Sigmoid colon (tissue), 7 donors: ENCODE results near the gene CDH18. TPM values are rescaled to one million over a fixed set of nuclear protein-coding genes. Genes with fewer than 3 reads are reported as not detected.

Source experiments
- DNase-seq: peaks from one replicate; pipeline ENCODE4 v3.0.0-alpha.2; 2019
- H3K27ac ChIP-seq, 4 donors: fragments of 200-600 bp; sonication (generic); one replicate each; pipeline ENCODE4 v1.5.1; 2016 to 2019; ENCODE audit warnings: mild to moderate bottlenecking in 1 of 4
- H3K27me3 ChIP-seq, 3 donors: fragments of 200-600 bp; sonication (generic); one replicate each; pipeline ENCODE4 v1.5.1; 2019; ENCODE audit warnings: mild to moderate bottlenecking in 1 of 3
- H3K36me3 ChIP-seq, 4 donors: fragments of 200-600 bp; sonication (generic); one replicate each; pipeline ENCODE4 v1.5.1; 2016 to 2019
- H3K4me1 ChIP-seq, 4 donors: fragments of 200-600 bp; sonication (generic); one replicate each; pipeline ENCODE4 v1.5.1; 2017 to 2019
- H3K4me3 ChIP-seq, 4 donors: fragments of 200-600 bp; sonication (generic); one replicate each; pipeline ENCODE4 v1.5.1; 2017 to 2019; ENCODE audit warnings: mild to moderate bottlenecking in 2 of 4, moderate library complexity in 1 of 4
- H3K9me3 ChIP-seq, 4 donors: fragments of 200-600 bp in 3 of 4; sonication (generic) in 3 of 4; one replicate each; pipeline versions ENCODE4 v1.5.1 to v1.6.1; 2013 to 2019
- CTCF ChIP-seq, 4 experiments: fragments of 450-650 bp in 3 of 4; fragments of 200-600 bp in 1 of 4; IDR thresholded peaks; one replicate each; pipeline ENCODE4 v1.5.1; 2016 to 2019; ENCODE audit warnings: antibody characterized with exemption in 4 of 4, mild to moderate bottlenecking in 3 of 4, moderate library complexity in 2 of 4
- EP300 ChIP-seq, 4 donors: sonication (generic); formaldehyde crosslinking; IDR thresholded peaks; one replicate each; pipeline ENCODE4 v1.6.1; 2017; ENCODE audit warnings: antibody characterized with exemption in 4 of 4
- POLR2A ChIP-seq, 2 donors: fragments of 450-650 bp; IDR thresholded peaks; one replicate each; pipeline ENCODE4 v1.6.1; 2016; ENCODE audit warnings: antibody characterized with exemption in 2 of 2, mild to moderate bottlenecking in 2 of 2, moderate library complexity in 2 of 2
- POLR2AphosphoS5 ChIP-seq, 4 donors: sonication (generic); formaldehyde crosslinking; IDR thresholded peaks; one replicate each; pipeline ENCODE4 v1.6.1; 2017; ENCODE audit warnings: antibody characterized with exemption in 4 of 4
- WGBS, 2 donors: extraction: QIAGEN DNeasy Blood & Tissue Kit; methylation state at CpG; one replicate each; pipeline ENCODE4 v1.1.7; 2013; 5-methylcytosine and 5-hydroxymethylcytosine counted together
- intact Hi-C: fragments of 100-400 bp; cut with DNase I; formaldehyde crosslinking; loops from one replicate; pipeline ENCODE4 v1.15.1; 2023
- polyA plus RNA-seq, 3 donors: library from polyadenylated mRNA; stranded (reverse); fragments of 200-250 nt; gene quantifications; one replicate each; pipeline ENCODE4 v1.2.3, GENCODE V29; 2013
- total RNA-seq, 4 donors: library from RNA; depleted of rRNA; stranded (reverse); fragments of >200 nt; gene quantifications; one replicate each; pipeline ENCODE4 v1.1.0, GENCODE V29; 2016
- donor health status: healthy with polysubstance abuse.
- donor health status: Bipolar disorder and iron deficiency.
- donor health status: healthy.

Gene CDH18
- total and polyA plus RNA-seq, 7 donors, result not detected

- no peak for TF ChIP-seq EP300 (IDR thresholded peaks at IDR 0.05)
- TF ChIP-seq POLR2AphosphoS5 (IDR thresholded peaks at IDR 0.05), result no peak
- H3K4me3 ChIP-seq, result no peak overlapping the region
- intact Hi-C loops, result no loop called here
- H3K27me3 ChIP-seq, result no peaks in the 10 kb centered on the region
- no peak for DNase-seq
- H3K9me3 ChIP-seq, result no peaks in the 10 kb centered on the region
- H3K27ac ChIP-seq, result no peak overlapping the region
- 20 to 46% methylated on average over 1 of the region's 1 CpG for WGBS, 2 donors
- H3K4me1 ChIP-seq, result no peaks in the 10 kb centered on the region
- no peaks in the 10 kb centered on the region for H3K36me3 ChIP-seq
These were observed 253.2 kb downstream of the CDH18 start for GRCh38 chr5:19734776-19735175.

- Histone ChIP-seq H3K4me1 (no peaks in the 10 kb centered on the region), H3K27ac (no peak overlapping the region), H3K9me3 (no peaks in the 10 kb centered on the region), H3K4me3 (no peak overlapping the region), H3K27me3 (no peaks in the 10 kb centered on the region), H3K36me3 (no peaks in the 10 kb centered on the region)
- 77 to 81% methylated on average over 6 of the region's 6 CpGs for WGBS, 2 donors
- DNase-seq, result no peak
- TF ChIP-seq CTCF (IDR thresholded peaks at IDR 0.05) (no peak), POLR2A (IDR thresholded peaks at IDR 0.05) (no peak), EP300 (IDR thresholded peaks at IDR 0.05) (no peak), POLR2AphosphoS5 (IDR thresholded peaks at IDR 0.05) (no peak)
- intact Hi-C loops, result no loop called here
These were observed 254.1 kb downstream of the CDH18 start for GRCh38 chr5:19733612-19734495.

- Histone ChIP-seq H3K4me1 (no peaks in the 10 kb centered on the region), H3K27ac (no peak overlapping the region), H3K4me3 (no peak overlapping the region), H3K9me3 (no peaks in the 10 kb centered on the region), H3K36me3 (no peaks in the 10 kb centered on the region), H3K27me3 (no peaks in the 10 kb centered on the region)
- TF ChIP-seq EP300 (IDR thresholded peaks at IDR 0.05) (no peak), POLR2AphosphoS5 (IDR thresholded peaks at IDR 0.05) (no peak), CTCF (IDR thresholded peaks at IDR 0.05) (no peak), POLR2A (IDR thresholded peaks at IDR 0.05) (no peak)
- WGBS, 2 donors, result 51 to 58% methylated on average over 3 of the region's 3 CpGs
- intact Hi-C loops, result no loop called here
- no peak for DNase-seq
These were observed 259.4 kb downstream of the CDH18 start for GRCh38 chr5:19728571-19728970.

- DNase-seq, result no peak
- intact Hi-C loops, result no loop called here
- no peaks in the 10 kb centered on the region for H3K4me1 ChIP-seq
- WGBS, 2 donors, result 56 to 59% methylated on average over 3 of the region's 3 CpGs
- H3K27me3 ChIP-seq, result no peaks in the 10 kb centered on the region
- no peak overlapping the region for H3K27ac ChIP-seq
- no peaks in the 10 kb centered on the region for H3K9me3 ChIP-seq
- H3K36me3 ChIP-seq, result no peaks in the 10 kb centered on the region
- H3K4me3 ChIP-seq, result no peak overlapping the region
- TF ChIP-seq CTCF (IDR thresholded peaks at IDR 0.05) (no peak), POLR2A (IDR thresholded peaks at IDR 0.05) (no peak), EP300 (IDR thresholded peaks at IDR 0.05) (no peak), POLR2AphosphoS5 (IDR thresholded peaks at IDR 0.05) (no peak)
These were observed 268.9 kb downstream of the CDH18 start for GRCh38 chr5:19719109-19719508.

- 88 to 92% methylated on average over 1 of the region's 1 CpG for WGBS, 2 donors
- intact Hi-C loops, result no loop called here
These were observed 274.3 kb downstream of the CDH18 start for GRCh38 chr5:19713740-19714139.

More at GRCh38 chr5:19713740-19714139, 274.3 kb downstream of the CDH18 start:
- Histone ChIP-seq H3K36me3 (no peaks in the 10 kb centered on the region), H3K9me3 (no peaks in the 10 kb centered on the region), H3K27me3 (no peaks in the 10 kb centered on the region), H3K27ac (no peak overlapping the region), H3K4me3 (no peak overlapping the region), H3K4me1 (no peaks in the 10 kb centered on the region)
- DNase-seq, result no peak
- TF ChIP-seq CTCF (IDR thresholded peaks at IDR 0.05) (no peak), POLR2A (IDR thresholded peaks at IDR 0.05) (no peak), EP300 (IDR thresholded peaks at IDR 0.05) (no peak), POLR2AphosphoS5 (IDR thresholded peaks at IDR 0.05) (no peak)
